Immature natural killer cell (primary cell): ENCODE data around the gene C7orf57. TPM values are rescaled to one million over a fixed set of nuclear protein-coding genes. Genes with fewer than 3 reads are reported as not detected.

Experiments used
- DNase-seq, 3 donors: peaks; one replicate each; pipeline ENCODE4 v3.0.0; 2022; ENCODE audit warnings: mixed read lengths in 1 of 3
- H3K27ac Mint-ChIP-seq, 6 donors: one replicate each; pipeline ENCODE4 v1.8.0; 2020; ENCODE audit warnings: mixed read lengths in 6 of 6, mild to moderate bottlenecking in 5 of 6, inconsistent platforms in 4 of 6, moderate library complexity in 3 of 6
- H3K27me3 Mint-ChIP-seq, 3 donors: one replicate each; pipeline ENCODE4 v1.8.0; 2020 to 2021; ENCODE audit warnings: low read depth in 3 of 3, mild to moderate bottlenecking in 3 of 3, mixed read lengths in 3 of 3, moderate library complexity in 3 of 3, inconsistent platforms in 1 of 3
- H3K36me3 Mint-ChIP-seq, 3 donors: one replicate each; pipeline ENCODE4 v1.8.0; 2020; ENCODE audit warnings: mixed read lengths in 3 of 3, inconsistent platforms in 2 of 3, mild to moderate bottlenecking in 2 of 3
- H3K4me1 Mint-ChIP-seq, 2 donors: one replicate each; pipeline ENCODE4 v1.8.0; 2020; ENCODE audit warnings: inconsistent platforms in 2 of 2, mild to moderate bottlenecking in 2 of 2, mixed read lengths in 2 of 2, moderate library complexity in 1 of 2
- H3K4me3 Mint-ChIP-seq, 5 donors: one replicate each; pipeline ENCODE4 v1.8.0; 2020; ENCODE audit warnings: mild to moderate bottlenecking in 5 of 5, mixed read lengths in 5 of 5, inconsistent platforms in 3 of 5, moderate library complexity in 3 of 5
- H3K9me3 Mint-ChIP-seq, 6 donors: one replicate each; pipeline ENCODE4 v1.8.0; 2020; ENCODE audit warnings: mild to moderate bottlenecking in 6 of 6, mixed read lengths in 6 of 6, inconsistent platforms in 4 of 6, moderate library complexity in 3 of 6
- polyA plus RNA-seq, 3 donors: library from polyadenylated mRNA; unstranded; fragments of 300-500 nt; fragmentation: Illumina TruSeq; gene quantifications; one replicate each; pipeline ENCODE4 v1.2.3, GENCODE V29; 2021

The C7orf57 gene
- polyA plus RNA-seq, 3 donors from 2014 or later, result 0.11 to 0.31 TPM; not detected in 1

GRCh38 chr7:48096273-48096672 is 60.9 kb downstream of the C7orf57 start:
- H3K4me3 Mint-ChIP-seq, result peak overlapping the region; percentile 64 to 85 (median 71)
- DNase-seq, result peak in 1 of 3 donors; percentile 14
- peaks cover 83 to 92% of the 10 kb centered on the region in 2 donors for H3K4me1 Mint-ChIP-seq
- H3K9me3 Mint-ChIP-seq, result no peaks in the 10 kb centered on the region
- peaks cover 0 to 3% (median 2%) of the 10 kb centered on the region in 3 donors for H3K27me3 Mint-ChIP-seq
- peak overlapping the region; percentile 84 to 98 (median 91) for H3K27ac Mint-ChIP-seq
- H3K36me3 Mint-ChIP-seq, result peaks cover 20 to 60% (median 22%) of the 10 kb centered on the region in 3 donors

GRCh38 chr7:48097521-48098231 is 62.3 kb downstream of the C7orf57 start:
- Mint-ChIP-seq H3K9me3 (no peaks in the 10 kb centered on the region), H3K4me1 (peaks cover 80 to 88% of the 10 kb centered on the region in 2 donors), H3K36me3 (peaks cover 30 to 57% (median 31%) of the 10 kb centered on the region in 3 donors), H3K27me3 (peaks cover 0 to 2% (median 0%) of the 10 kb centered on the region in 3 donors), H3K4me3 (peak overlapping the region; percentile 74 to 90 (median 79)), H3K27ac (peak overlapping the region; percentile 91 to 98 (median 95))
- peak in 2 of 3 donors; percentile 19 to 29 for DNase-seq

GRCh38 chr7:48098846-48099245 is 63.5 kb downstream of the C7orf57 start:
- no peak for DNase-seq
- Mint-ChIP-seq H3K27ac (peak overlapping the region; percentile 91 to 98 (median 95)), H3K27me3 (peaks cover 0 to 3% (median 0%) of the 10 kb centered on the region in 3 donors), H3K4me3 (peak overlapping the region; percentile 74 to 90 (median 79)), H3K9me3 (no peaks in the 10 kb centered on the region), H3K4me1 (peaks cover 76 to 83% of the 10 kb centered on the region in 2 donors), H3K36me3 (peaks cover 31 to 55% (median 40%) of the 10 kb centered on the region in 3 donors)

GRCh38 chr7:48099781-48100180 is 64.4 kb downstream of the C7orf57 start:
- Mint-ChIP-seq H3K27me3 (peaks cover 0 to 3% (median 0%) of the 10 kb centered on the region in 3 donors), H3K9me3 (no peaks in the 10 kb centered on the region), H3K4me3 (peak overlapping the region; percentile 8 to 90 (median 42)), H3K4me1 (peaks cover 70 to 82% of the 10 kb centered on the region in 2 donors), H3K27ac (peak overlapping the region; percentile 76 to 98 (median 95)), H3K36me3 (peaks cover 33 to 58% (median 43%) of the 10 kb centered on the region in 3 donors)
- no peak for DNase-seq

- Mint-ChIP-seq H3K27ac (peak overlapping the region in 2 of 6 donors; percentile 59 to 82), H3K36me3 (peaks cover 33 to 55% (median 34%) of the 10 kb centered on the region in 3 donors)
These were observed 66.0 kb downstream of the C7orf57 start for GRCh38 chr7:48101352-48101751.

GRCh38 chr7:48101968-48102367 is 66.6 kb downstream of the C7orf57 start:
- Mint-ChIP-seq H3K9me3 (no peaks in the 10 kb centered on the region), H3K27ac (peak overlapping the region; percentile 10 to 82 (median 80)), H3K4me1 (peaks cover 51 to 61% of the 10 kb centered on the region in 2 donors), H3K27me3 (peaks cover 0 to 3% (median 2%) of the 10 kb centered on the region in 3 donors), H3K4me3 (no peak overlapping the region), H3K36me3 (peaks cover 29 to 57% (median 39%) of the 10 kb centered on the region in 3 donors)
- DNase-seq, result no peak

More at GRCh38 chr7:48101352-48101751, 66.0 kb downstream of the C7orf57 start:
- Mint-ChIP-seq H3K27me3 (peaks cover 0 to 3% (median 2%) of the 10 kb centered on the region in 3 donors), H3K4me3 (no peak overlapping the region), H3K9me3 (no peaks in the 10 kb centered on the region), H3K4me1 (peaks cover 57 to 67% of the 10 kb centered on the region in 2 donors)
- no peak for DNase-seq

GRCh38 chr7:48102530-48102929 is 67.2 kb downstream of the C7orf57 start:
- DNase-seq, result no peak
- H3K9me3 Mint-ChIP-seq, result no peaks in the 10 kb centered on the region
- peaks cover 0 to 3% (median 2%) of the 10 kb centered on the region in 3 donors for H3K27me3 Mint-ChIP-seq
- H3K36me3 Mint-ChIP-seq, result peaks cover 29 to 62% (median 39%) of the 10 kb centered on the region in 3 donors
- H3K4me3 Mint-ChIP-seq, result no peak overlapping the region
- H3K4me1 Mint-ChIP-seq, result peaks cover 46 to 55% of the 10 kb centered on the region in 2 donors
- H3K27ac Mint-ChIP-seq, result peak overlapping the region; percentile 47 to 82 (median 80)

GRCh38 chr7:48105045-48105444 is 69.7 kb downstream of the C7orf57 start:
- Mint-ChIP-seq H3K36me3 (peaks cover 29 to 62% (median 34%) of the 10 kb centered on the region in 3 donors), H3K9me3 (no peaks in the 10 kb centered on the region), H3K27ac (peak overlapping the region in 5 of 6 donors; percentile 22 to 81 (median 68)), H3K4me3 (no peak overlapping the region), H3K27me3 (peaks cover 0 to 5% (median 3%) of the 10 kb centered on the region in 3 donors), H3K4me1 (peaks cover 30 to 37% of the 10 kb centered on the region in 2 donors)
- no peak for DNase-seq

- H3K9me3 Mint-ChIP-seq, result no peaks in the 10 kb centered on the region
- peaks cover 25 to 57% (median 30%) of the 10 kb centered on the region in 3 donors for H3K36me3 Mint-ChIP-seq
- no peak overlapping the region for H3K4me3 Mint-ChIP-seq
- H3K27ac Mint-ChIP-seq, result peak overlapping the region in 4 of 6 donors; percentile 27 to 57 (median 45)
- DNase-seq, result no peak
- H3K27me3 Mint-ChIP-seq, result peaks cover 0 to 8% (median 3%) of the 10 kb centered on the region in 3 donors
- peaks cover 33 to 35% of the 10 kb centered on the region in 2 donors for H3K4me1 Mint-ChIP-seq
These were observed 71.7 kb downstream of the C7orf57 start for GRCh38 chr7:48106906-48107659.

- Mint-ChIP-seq H3K4me1 (peaks cover 26 to 28% of the 10 kb centered on the region in 2 donors), H3K36me3 (peaks cover 19 to 50% (median 22%) of the 10 kb centered on the region in 3 donors), H3K27me3 (peaks cover 0 to 8% (median 0%) of the 10 kb centered on the region in 3 donors), H3K4me3 (no peak overlapping the region), H3K27ac (peak overlapping the region in 3 of 6 donors; percentile 22 to 40 (median 39)), H3K9me3 (no peaks in the 10 kb centered on the region)
- DNase-seq, result no peak
These were observed 72.7 kb downstream of the C7orf57 start for GRCh38 chr7:48107926-48108472.

- H3K4me3 Mint-ChIP-seq, result no peak overlapping the region
- DNase-seq, result no peak
- H3K4me1 Mint-ChIP-seq, result peaks cover 19 to 22% of the 10 kb centered on the region in 2 donors
- H3K27me3 Mint-ChIP-seq, result peaks cover 0 to 8% (median 0%) of the 10 kb centered on the region in 3 donors
- H3K9me3 Mint-ChIP-seq, result no peaks in the 10 kb centered on the region
- H3K36me3 Mint-ChIP-seq, result peaks cover 12 to 38% (median 13%) of the 10 kb centered on the region in 3 donors
- peak overlapping the region; percentile 74 to 91 (median 84) for H3K27ac Mint-ChIP-seq
These were observed 73.9 kb downstream of the C7orf57 start for GRCh38 chr7:48108959-48109847.

GRCh38 chr7:48109848-48110663 is 74.7 kb downstream of the C7orf57 start:
- H3K4me1 Mint-ChIP-seq, result peaks cover 12 to 20% of the 10 kb centered on the region in 2 donors
- peak; percentile 76 to 78 (median 77) for DNase-seq
- H3K27me3 Mint-ChIP-seq, result peaks cover 0 to 9% (median 0%) of the 10 kb centered on the region in 3 donors
- peak overlapping the region in 1 of 5 donors; percentile 15 for H3K4me3 Mint-ChIP-seq
- peak overlapping the region; percentile 74 to 91 (median 84) for H3K27ac Mint-ChIP-seq
- H3K9me3 Mint-ChIP-seq, result no peaks in the 10 kb centered on the region
- peaks cover 3 to 30% (median 5%) of the 10 kb centered on the region in 3 donors for H3K36me3 Mint-ChIP-seq
